HCT116 (cell line): ENCODE data around the gene SDF2L1. TPM values are rescaled to one million over a fixed set of nuclear protein-coding genes. Genes with fewer than 3 reads are reported as not detected.
"Not testable (repeated sequence)": the region's sequence is repeated elsewhere in the genome, so short reads cannot be mapped to it uniquely, and the experiment has no call there.

Experiments
- ATAC-seq: fragments of 200-7000 bp; cut with Tn5 transposase; 2 replicates; pipeline ENCODE4 v1.9.1; 2020; ENCODE audit warnings: mild to moderate bottlenecking, moderate library complexity
- BruUV-seq: library from RNA; stranded (reverse); fragments of 400-500 nt; replicated peaks from 2 replicates; lab custom pipeline; 2021; lab: Mats Ljungman, UMichigan
- CTCF ChIA-PET: fragments of 300-600 bp; sonication (Branson Sonifier 250); formaldehyde crosslinking; loops from one replicate; lab custom pipeline; 2021; ENCODE audit warnings: antibody characterized with exemption; lab: Charles Lee
- POLR2A ChIA-PET: fragments of 300-600, 350-600 bp; sonication (Branson Sonifier 250); formaldehyde crosslinking; loops from one replicate; lab custom pipeline; 2021; ENCODE audit warnings: antibody characterized with exemption; lab: Charles Lee
- RAD21 ChIA-PET, 2 experiments: fragments of 300-600 bp; sonication (Branson Sonifier 250); formaldehyde crosslinking; loops; one replicate each; lab custom pipeline; 2023; ENCODE audit warnings: low total read pairs in 2 of 2; ENCODE audit not compliant: uncharacterized antibody in 2 of 2, unreplicated experiment in 2 of 2, low non-redundant PET in 1 of 2; lab: Charles Lee
- DNase-seq: peaks from one replicate; pipeline ENCODE4 v3.0.0-alpha.2; 2010; ENCODE audit warnings: low read depth, low spot score
- H2AFZ ChIP-seq: fragments of 200-600 bp; shearing (Covaris generic), sonication (generic); 2 replicates; pipeline ENCODE4 v1.6.1; 2017; ENCODE audit warnings: low read depth, mixed run types, mixed read lengths, antibody characterized with exemption, low read length; ENCODE audit not compliant: poor library complexity, severe bottlenecking
- H3K27ac ChIP-seq: 2 replicates; pipeline ENCODE4 v1.5.1; 2012; ENCODE audit warnings: low read depth, low read length
- H3K27me3 ChIP-seq: fragments of 200-600 bp; sonication (generic); 2 replicates; pipeline ENCODE4 v1.6.1; 2016; ENCODE audit warnings: mixed run types, low read length, mixed read lengths; ENCODE audit not compliant: insufficient read depth
- H3K36me3 ChIP-seq, 2 experiments: fragments of 200-500 bp in 1 of 2; fragments of 200-600 bp in 1 of 2; sonication (Bioruptor generic) in 1 of 2; sonication (generic) in 1 of 2; 2 replicates each; pipeline versions ENCODE4 v1.5.1 to v1.6.1; 2014 to 2016; ENCODE audit warnings: low read length in 2 of 2, inconsistent platforms in 1 of 2, mixed read lengths in 1 of 2, mixed run types in 1 of 2; ENCODE audit not compliant: insufficient read depth in 2 of 2, control insufficient read depth in 1 of 2
- H3K4me1 ChIP-seq, 2 experiments: fragments of 200-600 bp in 1 of 2; sonication (generic) in 1 of 2; 2 replicates each; pipeline versions ENCODE4 v1.5.1 to v1.6.1; 2012 to 2017; ENCODE audit warnings: low read length in 2 of 2, inconsistent platforms in 1 of 2, mild to moderate bottlenecking in 1 of 2, mixed read lengths in 1 of 2, mixed run types in 1 of 2, moderate library complexity in 1 of 2; ENCODE audit not compliant: insufficient read depth in 2 of 2, control insufficient read depth in 1 of 2
- H3K4me2 ChIP-seq: fragments of 200-600 bp; sonication (generic); 2 replicates; pipeline ENCODE4 v1.6.1; 2017; ENCODE audit warnings: mixed run types, low read length, mixed read lengths
- H3K4me3 ChIP-seq, 2 experiments: fragments of 200-600 bp in 1 of 2; sonication (generic) in 1 of 2; replicated peaks in 1 of 2; 2 replicates each; pipeline ENCODE4 v1.5.1; 2011 to 2016; ENCODE audit warnings: low read length in 2 of 2, control low read depth in 1 of 2, low read depth in 1 of 2, mild to moderate bottlenecking in 1 of 2, mixed read lengths in 1 of 2, mixed run types in 1 of 2
- H3K79me2 ChIP-seq: fragments of 200-600 bp; sonication (generic); 2 replicates; pipeline ENCODE4 v1.6.1; 2017; ENCODE audit warnings: mild to moderate bottlenecking, mixed run types, low read length, moderate library complexity, mixed read lengths; ENCODE audit not compliant: insufficient read depth
- H3K9ac ChIP-seq: fragments of 200-600 bp; sonication (generic); 2 replicates; pipeline ENCODE4 v1.6.1; 2016; ENCODE audit warnings: low read length, mixed read lengths
- H3K9me2 ChIP-seq: fragments of 200-600 bp; sonication (generic), shearing (Covaris generic); 2 replicates; pipeline ENCODE4 v1.6.1; 2017; ENCODE audit warnings: mixed run types, mild to moderate bottlenecking, moderate library complexity; ENCODE audit not compliant: insufficient read depth
- H3K9me3 ChIP-seq, 2 experiments: fragments of 200-500 bp in 1 of 2; fragments of 200-600 bp in 1 of 2; sonication (Bioruptor generic) in 1 of 2; sonication (generic) in 1 of 2; 2 replicates each; pipeline ENCODE4 v1.6.1; 2014 to 2017; ENCODE audit warnings: low read length in 2 of 2, mixed read lengths in 2 of 2, inconsistent platforms in 1 of 2, low read depth in 1 of 2, mild to moderate bottlenecking in 1 of 2, mixed run types in 1 of 2, moderate library complexity in 1 of 2; ENCODE audit not compliant: control insufficient read depth in 1 of 2, insufficient read depth in 1 of 2
- H4K20me1 ChIP-seq: fragments of 200-600 bp; sonication (generic), shearing (Covaris generic); 2 replicates; pipeline ENCODE4 v1.6.1; 2017; ENCODE audit warnings: mixed run types, mild to moderate bottlenecking, moderate library complexity; ENCODE audit not compliant: insufficient read depth
- CTCF ChIP-seq, 3 experiments: fragments of 200-600 bp in 1 of 3; sonication (generic) in 1 of 3; IDR thresholded peaks in 2 of 3; conservative IDR thresholded peaks in 1 of 3; 2 replicates each; pipeline ENCODE4 v1.5.1; 2012 to 2017; ENCODE audit warnings: low read depth in 2 of 3, low read length in 2 of 3, antibody characterized with exemption in 1 of 3, borderline replicate concordance in 1 of 3, control low read depth in 1 of 3, mild to moderate bottlenecking in 1 of 3, mixed read lengths in 1 of 3, mixed run types in 1 of 3, moderate library complexity in 1 of 3; ENCODE audit not compliant: insufficient read depth in 1 of 3
- FOSL1 ChIP-seq: IDR thresholded peaks from 2 replicates; pipeline ENCODE4 v1.6.1; 2012; ENCODE audit warnings: low read depth
- REST ChIP-seq: IDR thresholded peaks from 2 replicates; pipeline ENCODE4 v1.6.1; 2012; ENCODE audit warnings: low read depth
- intact Hi-C: fragments of 100-400 bp; cut with micrococcal nuclease; formaldehyde crosslinking; loops from 2 replicates; pipeline ENCODE4 v1.10.0; 2022
- total RNA-seq: library from RNA; stranded (reverse); gene quantifications from one replicate; pipeline ENCODE4 v1.2.1, GENCODE V29; 2021; ENCODE audit not compliant: unreplicated experiment

SDF2L1 gene
- total RNA-seq, 1 experiment from 2014 or later: 86.2 TPM

DNA sequence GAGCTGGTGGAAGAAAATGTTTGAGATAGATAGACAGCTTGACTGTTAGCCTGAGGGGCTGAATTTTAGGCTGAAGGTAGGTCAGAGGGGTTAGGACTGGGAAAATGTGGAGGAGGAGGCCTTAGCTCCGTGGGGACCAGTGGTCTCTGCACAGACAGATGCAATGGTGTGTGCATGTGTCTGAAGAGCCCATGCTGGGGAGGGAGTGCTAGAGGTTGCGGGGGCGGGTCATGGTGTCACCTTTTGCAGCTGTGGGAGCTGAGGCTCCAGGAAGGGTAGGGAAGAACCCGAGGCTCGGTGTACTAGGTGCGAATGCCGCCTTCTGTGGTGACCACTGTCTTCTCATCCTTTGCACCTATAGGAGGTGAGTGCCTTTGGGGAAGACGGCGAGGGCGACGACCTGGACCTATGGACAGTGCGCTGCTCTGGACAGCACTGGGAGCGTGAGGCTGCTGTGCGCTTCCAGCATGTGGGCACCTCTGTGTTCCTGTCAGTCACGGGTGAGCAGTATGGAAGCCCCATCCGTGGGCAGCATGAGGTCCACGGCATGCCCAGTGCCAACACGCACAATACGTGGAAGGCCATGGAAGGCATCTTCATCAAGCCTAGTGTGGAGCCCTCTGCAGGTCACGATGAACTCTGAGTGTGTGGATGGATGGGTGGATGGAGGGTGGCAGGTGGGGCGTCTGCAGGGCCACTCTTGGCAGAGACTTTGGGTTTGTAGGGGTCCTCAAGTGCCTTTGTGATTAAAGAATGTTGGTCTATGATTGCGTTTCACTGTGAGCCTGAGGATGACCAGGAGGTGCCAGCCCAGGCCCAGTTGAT is 1.6 kb downstream of the SDF2L1 start:
- peak overlapping the region; percentile 94 for H3K4me2 ChIP-seq
- POLR2A ChIA-PET: interaction anchor here (3.0 to 3.3 kb wide), 2 partner anchors 11 to 14 kb away, joined by 17 to 43 read pairs; partner anchors contain the start of genes CCDC116 and YDJC
- DNase-seq (no peak), ATAC-seq (no peak)
- RAD21 ChIA-PET: no interaction called here
- no peaks in the 10 kb centered on the region for H3K9me2 ChIP-seq
- peaks cover 5% of the 10 kb centered on the region; the same call in 1 of the 2 replicates for H4K20me1 ChIP-seq
- peaks cover 12 to 31% of the 10 kb centered on the region in 2 experiments for H3K4me1 ChIP-seq
- TF ChIP-seq CTCF (IDR thresholded peaks at IDR 0.05 in 2 of 3, conservative IDR thresholded peaks at IDR 0.05 in 1 of 3; ENCODE audit: borderline replicate concordance in 1 of 3, insufficient read depth in 1 of 3, low read depth in 2 of 3, low read length in 2 of 3) (peak in 2 of 3 experiments; percentile 24; a peak in 1 of 6 replicates), FOSL1 (no peak), REST (no peak)
- intact Hi-C loops: no loop called here
- H3K36me3 ChIP-seq: peaks cover 6 to 10% of the 10 kb centered on the region in 2 experiments; a peak in 3 of 4 replicates
- peaks cover 21% of the 10 kb centered on the region; the same call in 1 of the 2 replicates for H3K79me2 ChIP-seq
- H3K27me3 ChIP-seq: no peaks in the 10 kb centered on the region
- H3K9me3 ChIP-seq: no peaks in the 10 kb centered on the region
- CTCF ChIA-PET: interaction anchor here (0.7 to 3.7 kb wide), 11 partner anchors 12 to 661 kb away, joined by 3 to 103 read pairs (median 5); partner anchors contain the start of genes CCDC116, LZTR1 and YDJC
- no peak overlapping the region for H2AFZ ChIP-seq
- no TSS peak for BruUV-seq
- H3K9ac ChIP-seq: peak overlapping the region; percentile 97
- H3K27ac ChIP-seq: peak overlapping the region; percentile 81
- peak overlapping the region; percentile 88 to 93 for H3K4me3 ChIP-seq

DNA sequence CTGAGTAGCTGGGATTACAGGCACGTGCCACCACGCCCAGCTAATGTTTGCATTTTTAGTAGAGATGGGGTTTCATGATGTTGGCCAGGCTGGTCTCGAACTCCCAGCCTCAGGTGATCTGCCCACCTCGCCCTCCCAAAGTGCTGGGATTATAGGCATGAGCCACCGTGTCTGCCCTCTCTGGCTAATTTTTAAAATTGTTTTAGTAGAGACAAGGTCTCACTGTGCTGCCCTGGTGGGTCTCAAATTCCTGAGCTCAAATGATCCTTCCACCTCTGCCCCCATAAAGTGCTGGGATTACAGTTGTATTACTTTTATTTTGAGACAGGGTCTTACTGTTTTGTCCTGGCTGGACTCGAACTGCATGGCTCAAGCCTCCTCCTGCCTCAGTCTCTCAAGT is 3.4 kb downstream of the SDF2L1 start:
- H4K20me1 ChIP-seq, H3K27me3 ChIP-seq, ATAC-seq, H3K9ac ChIP-seq, BruUV-seq, H3K27ac ChIP-seq, H3K4me2 ChIP-seq, intact Hi-C loops, H3K9me2 ChIP-seq, DNase-seq, H3K9me3 ChIP-seq, H3K4me3 ChIP-seq, H2AFZ ChIP-seq: not testable (repeated sequence)
- ChIA-PET RAD21 (interaction anchor here in 1 of 2 experiments (0.8 kb wide), 1 partner anchor 16 kb away, joined by 6 read pairs; no protein-coding TSS in a partner anchor), CTCF (interaction anchor here (3.4 kb wide), 1 partner anchor 16 kb away, joined by 29 read pairs; the partner anchor contains the start of gene YDJC), POLR2A (interaction anchor here (1.5 kb wide), 1 partner anchor 16 kb away, joined by 3 read pairs; no protein-coding TSS in a partner anchor)
- Histone ChIP-seq H3K36me3 (peaks cover 6 to 10% of the 10 kb centered on the region in 2 experiments; a peak in 3 of 4 replicates), H3K4me1 (peaks cover 12 to 30% of the 10 kb centered on the region in 2 experiments), H3K79me2 (peaks cover 21% of the 10 kb centered on the region; the same call in 1 of the 2 replicates)
